ENCODE data around the gene TMEM39A. TPM values are rescaled to one million over a fixed set of nuclear protein-coding genes. Genes with fewer than 3 reads are reported as not detected.

The TMEM39A gene
- total and polyA plus RNA-seq, 9 donors = 12.9 to 58.1 (median 38.7) TPM

DNA sequence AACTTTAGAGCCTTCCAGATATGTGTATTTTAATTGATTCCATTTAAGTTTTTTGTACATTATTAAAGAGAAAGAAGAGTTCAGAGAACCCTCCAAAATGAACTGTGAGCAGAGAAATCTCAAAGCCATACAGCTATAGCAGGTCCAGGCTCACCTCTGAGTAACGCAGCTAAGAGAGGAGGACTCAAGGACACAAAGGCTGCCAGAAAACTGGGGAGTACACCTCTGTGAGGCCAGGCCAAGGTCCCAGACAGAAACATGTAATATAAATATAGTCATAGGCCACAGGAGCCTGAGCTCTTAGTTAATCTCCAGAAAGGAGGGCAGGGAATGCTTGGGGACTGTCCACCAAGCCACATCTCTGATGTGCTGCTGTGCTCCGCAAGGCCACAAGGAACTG lies 66.5 kb downstream of the TMEM39A start:
- intact Hi-C loops (cut with DNase I) = no loop called here
- TF ChIP-seq EP300 (IDR thresholded peaks at IDR 0.05) = no peak
- TF ChIP-seq, protein P1, sequence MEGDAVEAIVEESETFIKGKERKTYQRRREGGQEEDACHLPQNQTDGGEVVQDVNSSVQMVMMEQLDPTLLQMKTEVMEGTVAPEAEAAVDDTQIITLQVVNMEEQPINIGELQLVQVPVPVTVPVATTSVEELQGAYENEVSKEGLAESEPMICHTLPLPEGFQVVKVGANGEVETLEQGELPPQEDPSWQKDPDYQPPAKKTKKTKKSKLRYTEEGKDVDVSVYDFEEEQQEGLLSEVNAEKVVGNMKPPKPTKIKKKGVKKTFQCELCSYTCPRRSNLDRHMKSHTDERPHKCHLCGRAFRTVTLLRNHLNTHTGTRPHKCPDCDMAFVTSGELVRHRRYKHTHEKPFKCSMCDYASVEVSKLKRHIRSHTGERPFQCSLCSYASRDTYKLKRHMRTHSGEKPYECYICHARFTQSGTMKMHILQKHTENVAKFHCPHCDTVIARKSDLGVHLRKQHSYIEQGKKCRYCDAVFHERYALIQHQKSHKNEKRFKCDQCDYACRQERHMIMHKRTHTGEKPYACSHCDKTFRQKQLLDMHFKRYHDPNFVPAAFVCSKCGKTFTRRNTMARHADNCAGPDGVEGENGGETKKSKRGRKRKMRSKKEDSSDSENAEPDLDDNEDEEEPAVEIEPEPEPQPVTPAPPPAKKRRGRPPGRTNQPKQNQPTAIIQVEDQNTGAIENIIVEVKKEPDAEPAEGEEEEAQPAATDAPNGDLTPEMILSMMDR (IDR thresholded peaks at IDR 0.05) = no peak
- TF ChIP-seq POLR2A (IDR thresholded peaks at IDR 0.05) = no peak
- Histone ChIP-seq H3K4me3 (no peak overlapping the region), H3K4me1 (ENCODE audit: insufficient read depth) (no peaks in the 10 kb centered on the region), H3K36me3 (no peaks in the 10 kb centered on the region), H3K27ac (no peak overlapping the region), H3K27me3 (no peaks in the 10 kb centered on the region), H3K9me3 (no peaks in the 10 kb centered on the region)
- 81 to 89% (median 84%) methylated on average over 2 of the region's 2 CpGs for WGBS, 3 donors
- no peak for DNase-seq

DNA sequence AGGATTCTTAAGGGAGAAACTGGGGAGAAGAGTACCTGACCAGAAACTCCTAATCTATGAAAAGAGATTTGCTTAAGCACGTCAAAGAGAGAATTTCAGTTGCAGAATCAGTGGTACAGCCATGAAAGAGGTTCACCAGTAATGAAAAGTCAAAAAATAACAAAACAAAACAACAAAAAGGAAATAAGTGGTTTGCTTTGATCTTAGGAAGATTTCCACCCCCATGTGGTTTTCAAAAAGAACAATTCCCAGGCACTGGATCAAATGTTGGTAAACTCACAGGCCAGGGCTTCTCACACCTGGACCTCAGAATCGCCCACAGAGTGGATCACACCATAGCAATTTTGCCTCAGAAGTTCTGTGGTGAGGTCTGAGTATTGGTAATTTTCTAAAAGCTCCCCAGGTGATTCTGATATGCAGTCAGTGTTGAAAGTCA lies 67.5 kb downstream of the TMEM39A start:
- H3K27me3 ChIP-seq = no peaks in the 10 kb centered on the region
- H3K9me3 ChIP-seq = no peaks in the 10 kb centered on the region
- 88 to 94% (median 93%) methylated on average over 2 of the region's 2 CpGs for WGBS, 3 donors
- no peak for TF ChIP-seq POLR2A (IDR thresholded peaks at IDR 0.05)
- TF ChIP-seq, protein P1 (IDR thresholded peaks at IDR 0.05) = no peak
- TF ChIP-seq EP300 (IDR thresholded peaks at IDR 0.05) = no peak
- no peak for DNase-seq
- H3K4me3 ChIP-seq = no peak overlapping the region
- H3K4me1 ChIP-seq (ENCODE audit: insufficient read depth) = no peaks in the 10 kb centered on the region
- intact Hi-C loops (cut with DNase I) = no loop called here
- H3K36me3 ChIP-seq = no peaks in the 10 kb centered on the region
- H3K27ac ChIP-seq = no peak overlapping the region

DNA sequence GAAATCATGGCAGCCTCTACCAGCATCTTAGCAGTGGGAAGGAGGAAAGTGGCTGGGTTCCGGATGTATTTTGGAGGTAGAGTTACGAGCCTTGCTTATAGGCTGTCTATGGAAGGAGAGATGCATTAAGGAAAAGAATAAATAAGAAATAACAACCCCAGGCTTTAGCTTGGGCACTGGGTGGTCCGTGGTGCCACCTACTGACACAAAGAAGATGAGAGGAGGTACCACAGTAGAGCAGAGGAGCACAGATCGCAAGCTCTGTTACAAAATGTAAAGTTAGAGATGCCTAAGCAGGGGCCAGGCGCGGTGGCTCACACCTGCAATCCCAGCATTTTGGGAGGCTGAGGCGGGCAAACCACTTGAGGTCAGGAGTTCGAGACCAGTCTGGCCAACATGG lies 74.8 kb downstream of the TMEM39A start:
- 78 to 94% (median 88%) methylated on average over 8 of the region's 8 CpGs for WGBS, 3 donors
- intact Hi-C loops (cut with DNase I) = no loop called here

DNA sequence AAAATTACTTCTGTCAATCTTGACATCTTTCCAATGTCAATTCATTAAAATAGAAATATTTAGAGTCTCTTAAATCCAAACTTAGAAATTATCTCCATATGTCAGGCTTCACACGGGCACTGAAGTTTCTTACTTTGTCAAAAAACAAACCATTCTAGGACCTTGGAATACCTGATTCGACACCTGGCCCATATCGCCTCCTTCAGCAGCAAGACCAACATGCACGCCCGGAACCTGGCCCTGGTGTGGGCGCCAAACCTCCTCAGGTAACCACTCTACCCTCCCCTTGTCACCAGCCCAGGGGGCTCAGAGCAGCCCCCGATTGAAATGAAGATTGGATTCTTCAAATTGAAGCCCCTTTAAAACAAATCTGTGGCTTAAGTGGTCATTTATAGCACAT lies 81.3 kb downstream of the TMEM39A start:
- TF ChIP-seq, protein P1 (IDR thresholded peaks at IDR 0.05) = no peak
- TF ChIP-seq EP300 (IDR thresholded peaks at IDR 0.05) = no peak
- no peak for TF ChIP-seq POLR2A (IDR thresholded peaks at IDR 0.05)
- WGBS, 3 donors = 91 to 95% (median 92%) methylated on average over 7 of the region's 7 CpGs
- H3K9me3 ChIP-seq = no peaks in the 10 kb centered on the region
- H3K27ac ChIP-seq = no peak overlapping the region
- no peaks in the 10 kb centered on the region for H3K36me3 ChIP-seq
- H3K4me3 ChIP-seq = no peak overlapping the region
- H3K4me1 ChIP-seq (ENCODE audit: insufficient read depth) = no peaks in the 10 kb centered on the region
- DNase-seq = no peak
- H3K27me3 ChIP-seq = no peaks in the 10 kb centered on the region
- intact Hi-C loops (cut with DNase I) = no loop called here

More for the DNA sequence above, 74.8 kb downstream of the TMEM39A start:
- DNase-seq = no peak
- no peaks in the 10 kb centered on the region for H3K27me3 ChIP-seq
- no peaks in the 10 kb centered on the region for H3K9me3 ChIP-seq
- H3K27ac ChIP-seq = no peak overlapping the region
- TF ChIP-seq, protein P1 (IDR thresholded peaks at IDR 0.05) = no peak
- TF ChIP-seq EP300 (IDR thresholded peaks at IDR 0.05) = no peak
- no peak for TF ChIP-seq POLR2A (IDR thresholded peaks at IDR 0.05)
- H3K36me3 ChIP-seq = no peaks in the 10 kb centered on the region
- no peaks in the 10 kb centered on the region for H3K4me1 ChIP-seq (ENCODE audit: insufficient read depth)
- no peak overlapping the region for H3K4me3 ChIP-seq

Data from ovary (tissue), 9 donors.